ENCODE results near the gene BTN1A1. TPM values are rescaled to one million over a fixed set of nuclear protein-coding genes. Genes with fewer than 3 reads are reported as not detected.

BTN1A1 gene
- total and polyA plus RNA-seq, 10 of the 15 experiments (the other 5 are each of a cell fraction or from before 2014, with no cell fraction given) = 0.05 to 2.2 (median 0.87) TPM

DNA sequence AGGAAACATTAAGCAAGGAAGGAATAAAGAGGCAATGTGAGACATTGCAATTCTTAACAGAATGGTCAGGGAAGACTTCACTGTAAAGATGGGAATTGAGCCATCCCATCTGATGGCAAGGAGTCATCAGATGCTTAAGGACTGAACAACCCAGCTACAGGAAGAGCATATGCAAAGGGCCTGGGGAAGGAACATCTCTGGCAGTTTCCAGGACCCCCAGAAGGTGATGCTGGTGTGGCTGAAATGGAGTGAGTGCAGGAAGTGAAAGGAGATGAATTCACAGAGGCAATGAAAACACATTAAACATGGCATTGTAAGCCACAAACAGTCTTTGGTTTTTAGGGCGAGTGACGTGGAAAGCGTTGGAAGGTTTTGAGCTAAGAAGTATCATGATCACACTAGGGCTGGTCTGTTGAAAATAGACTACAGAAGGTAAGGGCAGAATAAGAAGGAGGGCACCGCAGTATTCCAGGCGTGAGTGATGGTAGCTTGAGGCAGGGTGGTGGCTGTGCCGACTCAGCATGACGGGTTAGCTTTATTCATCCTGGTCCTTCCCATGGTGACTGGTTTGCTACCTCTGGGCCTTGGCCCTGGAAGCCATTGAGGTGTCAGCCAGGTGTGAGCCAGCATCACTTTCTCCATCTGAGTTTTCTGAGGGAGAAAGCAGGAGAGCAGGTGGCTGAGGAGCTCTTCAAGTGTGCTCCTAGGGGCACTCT lies 35.5 kb upstream of the BTN1A1 start:
- 98% methylated on average over 7 of the region's 7 CpGs for WGBS (ENCODE audit: insufficient coverage, insufficient replicate concordance, low lambda C conversion rate, missing lambda C conversion rate)
- no peak overlapping the region for H3K9ac ChIP-seq (ENCODE audit: control insufficient read depth, insufficient read depth, low read length)

More for the DNA sequence above, 35.5 kb upstream of the BTN1A1 start:
- CTCF ChIA-PET = interaction anchor here (0.9 kb wide), 2 partner anchors 27 to 82 kb away, joined by 3 read pairs; partner anchors contain the start of gene BTN2A2
- BruUV-seq (replicated peaks) = no TSS peak
- peaks cover 21% of the 10 kb centered on the region for H3K4me1 ChIP-seq (ENCODE audit: control insufficient read depth, insufficient read depth, low read length)
- in situ Hi-C loops (cut with MboI) = no loop called here
- H3K27ac ChIP-seq (ENCODE audit: control insufficient read depth, insufficient read depth) = peak overlapping the region; percentile 52
- POLR2A ChIA-PET = interaction anchor here (1.0 to 2.9 kb wide), 5 partner anchors 8 to 69 kb away, joined by 3 to 12 read pairs (median 4); no protein-coding TSS in a partner anchor
- no peak for FAIRE-seq
- H3K79me2 ChIP-seq (ENCODE audit: control insufficient read depth, insufficient read depth, low read length) = peaks cover 19% of the 10 kb centered on the region
- SMC1A ChIA-PET (ENCODE audit: uncharacterized antibody, unreplicated experiment) = interaction anchor here (0.6 to 1.9 kb wide), 7 partner anchors 9 to 44 kb away, joined by 3 to 21 read pairs (median 3); no protein-coding TSS in a partner anchor
- H4K20me1 ChIP-seq (ENCODE audit: control insufficient read depth, insufficient read depth) = no peaks in the 10 kb centered on the region
- no peak overlapping the region for H3K4me2 ChIP-seq (ENCODE audit: control insufficient read depth, insufficient read depth)
- TF ChIP-seq ZSCAN29 (IDR thresholded peaks at IDR 0.05) (no peak), ZNF687 (IDR thresholded peaks at IDR 0.05) (0 out of 2 replicates have a peak, but pooled peaks have one; percentile 4), HDAC2 (IDR thresholded peaks at IDR 0.05) (no peak), NBN (IDR thresholded peaks at IDR 0.05) (no peak)
- no peaks in the 10 kb centered on the region for H3K27me3 ChIP-seq (replicated peaks in 1 of 2; ENCODE audit: control insufficient read depth in 2 of 2, insufficient read depth in 2 of 2, low read length in 1 of 2)
- DNase-seq (ENCODE audit: low read depth, low spot score) = no peak
- H3K4me3 ChIP-seq = no peak overlapping the region
- intact Hi-C loops (cut with micrococcal nuclease; ENCODE audit: unreplicated experiment) = no loop called here
- RAD21 ChIA-PET (ENCODE audit: unreplicated experiment) = interaction anchor here (0.9 kb wide), 1 partner anchor 60 kb away, joined by 3 read pairs; no protein-coding TSS in a partner anchor
- no peaks in the 10 kb centered on the region for H3K9me3 ChIP-seq (replicated peaks; ENCODE audit: control insufficient read depth, insufficient read depth, low read length)
- no peak overlapping the region for H2AFZ ChIP-seq (ENCODE audit: control insufficient read depth, low read depth, low read length)
- peak; percentile 54 for ATAC-seq
- peaks cover 15 to 36% of the 10 kb centered on the region in 2 experiments for H3K36me3 ChIP-seq (ENCODE audit: control insufficient read depth in 2 of 2, insufficient read depth in 2 of 2, low read length in 1 of 2)

All from GM12878 (cell line).